HepG2 (cell line): ENCODE results near the gene SLC1A3. TPM values are rescaled to one million over a fixed set of nuclear protein-coding genes. Genes with fewer than 3 reads are reported as not detected.

Source experiments
- ATAC-seq: fragments of 200-7000 bp; cut with Tn5 transposase; 3 replicates; pipeline ENCODE4 v1.9.1; 2020; ENCODE audit warnings: mild to moderate bottlenecking, moderate library complexity
- BruUV-seq: library from RNA; stranded (reverse); fragments of 400-500 nt; replicated peaks from 2 replicates; lab custom pipeline; 2021; lab: Mats Ljungman, UMichigan
- CTCF ChIA-PET: fragments of 300-600 bp; formaldehyde crosslinking; extraction: SDS; loops from one replicate; lab custom pipeline; 2021; ENCODE audit warnings: low total read pairs, inconsistent platforms, low intra/inter-chr PET ratio; lab: Yijun Ruan, JAX
- POLR2A ChIA-PET: fragments of 350-600 bp; sonication (Branson Sonifier 250); formaldehyde crosslinking; loops from one replicate; lab custom pipeline; 2020; ENCODE audit warnings: antibody characterized with exemption, inconsistent platforms; lab: Yijun Ruan, JAX
- DNase-seq: peaks from one replicate; pipeline ENCODE4 v3.0.0-alpha.2; 2015; ENCODE audit warnings: low spot score
- FAIRE-seq: peaks from 3 replicates; lab custom pipeline; 2011; peaks lifted over from hg19 to GRCh38; lab: Jason Lieb, UNC
- H2AFZ ChIP-seq: one replicate; pipeline ENCODE4 v1.6.1; 2011; ENCODE audit warnings: low read length, inconsistent platforms
- H3K27ac ChIP-seq: fragments of 300-600 bp; 3 replicates; pipeline ENCODE4 v1.8.0; 2011; ENCODE audit warnings: mixed run types, mild to moderate bottlenecking, mixed read lengths, low read length, inconsistent platforms; ENCODE audit not compliant: insufficient read depth; ENCODE audit errors: extremely low read length
- H3K27me3 ChIP-seq, 2 experiments: fragments of 200-600 bp in 1 of 2; 2 replicates in 1 of 2; 3 replicates in 1 of 2; pipeline versions ENCODE4 v1.6.0 to v1.8.0; 2011; ENCODE audit warnings: low read length in 2 of 2, mild to moderate bottlenecking in 2 of 2, moderate library complexity in 2 of 2, inconsistent platforms in 1 of 2; ENCODE audit not compliant: insufficient read depth in 2 of 2, control insufficient read depth in 1 of 2
- H3K36me3 ChIP-seq, 2 experiments: fragments of 200-600 bp in 1 of 2; replicated peaks in 1 of 2; 2 replicates in 1 of 2; 3 replicates in 1 of 2; pipeline versions ENCODE4 v1.5.1 to v1.8.0; 2011; ENCODE audit warnings: low read length in 2 of 2, inconsistent platforms in 1 of 2; ENCODE audit not compliant: insufficient read depth in 2 of 2, control insufficient read depth in 1 of 2
- H3K4me1 ChIP-seq: 2 replicates; pipeline ENCODE4 v1.5.1; 2012; ENCODE audit warnings: low read length, inconsistent platforms; ENCODE audit not compliant: insufficient read depth
- H3K4me2 ChIP-seq: 2 replicates; pipeline ENCODE4 v1.6.0; 2011; ENCODE audit warnings: low read depth, low read length, inconsistent platforms
- H3K4me3 ChIP-seq, 3 experiments: fragments of 200-600 bp in 1 of 3; sonication (generic), shearing (Covaris generic) in 1 of 3; replicated peaks in 1 of 3; 2 replicates each; pipeline ENCODE4 v1.5.1; 2011 to 2016; ENCODE audit warnings: low read length in 3 of 3, inconsistent platforms in 2 of 3, low read depth in 2 of 3, mild to moderate bottlenecking in 2 of 3, control low read depth in 1 of 3, mixed read lengths in 1 of 3; ENCODE audit not compliant: insufficient read depth in 1 of 3
- H3K79me2 ChIP-seq: one replicate; pipeline ENCODE4 v1.6.1; 2011; ENCODE audit warnings: low read length, inconsistent platforms; ENCODE audit not compliant: insufficient read depth
- H3K9ac ChIP-seq: 2 replicates; pipeline ENCODE4 v1.6.0; 2011; ENCODE audit warnings: mild to moderate bottlenecking, low read depth, low read length, inconsistent platforms; ENCODE audit not compliant: insufficient read depth
- H3K9me3 ChIP-seq: 2 replicates; pipeline ENCODE4 v1.5.1; 2012; ENCODE audit warnings: mild to moderate bottlenecking, low read length
- H4K20me1 ChIP-seq: 2 replicates; pipeline ENCODE4 v1.6.0; 2011; ENCODE audit warnings: inconsistent platforms, mild to moderate bottlenecking, low read length, moderate library complexity; ENCODE audit not compliant: insufficient read depth
- CTCF ChIP-seq: sonication (generic); formaldehyde crosslinking; IDR thresholded peaks from 2 replicates; pipeline ENCODE4 v1.5.0; 2020; ENCODE audit warnings: mild to moderate bottlenecking, missing genetic modification reagents, moderate library complexity
- FOXK1 ChIP-seq: sonication (generic); formaldehyde crosslinking; IDR thresholded peaks from 2 replicates; pipeline ENCODE4 v1.4.0; 2020; ENCODE audit warnings: low read depth, missing genetic modification reagents, borderline replicate concordance
- GABPB1 ChIP-seq: IDR thresholded peaks from 2 replicates; pipeline ENCODE4 v1.6.1; 2016; ENCODE audit warnings: mild to moderate bottlenecking, missing genetic modification reagents, moderate library complexity, missing compliant biosample characterization
- HDAC2 ChIP-seq: sonication (generic); formaldehyde crosslinking; IDR thresholded peaks from 2 replicates; pipeline ENCODE4 v1.4.0; 2020; ENCODE audit warnings: missing genetic modification reagents
- HNRNPUL1 ChIP-seq: fragments of 200-400 bp; formaldehyde crosslinking; IDR thresholded peaks from 2 replicates; pipeline ENCODE4 v1.6.1; 2017; ENCODE audit warnings: low read depth, mild to moderate bottlenecking, low read length, moderate library complexity
- IKZF5 ChIP-seq: IDR thresholded peaks from 2 replicates; pipeline ENCODE4 v1.6.1; 2018; ENCODE audit warnings: missing genetic modification reagents, mild to moderate bottlenecking, missing compliant biosample characterization
- PCBP2 ChIP-seq: fragments of 200-400 bp; formaldehyde crosslinking; optimal IDR thresholded peaks from 2 replicates; pipeline ENCODE3; 2018; ENCODE audit warnings: low read length, low read depth; ENCODE audit not compliant: poor library complexity, severe bottlenecking
- RAD21 ChIP-seq: fragments of 450-650 bp; formaldehyde crosslinking; IDR thresholded peaks from 2 replicates; pipeline ENCODE4 v1.5.0; 2020; ENCODE audit warnings: mild to moderate bottlenecking
- TEAD3 ChIP-seq: optimal IDR thresholded peaks from 2 replicates; pipeline ENCODE3; 2016; ENCODE audit warnings: borderline replicate concordance
- ZBTB1 ChIP-seq: sonication (generic); formaldehyde crosslinking; IDR thresholded peaks from 2 replicates; pipeline ENCODE4 v1.4.0; 2020; ENCODE audit warnings: missing genetic modification reagents, borderline replicate concordance
- ZFP1 ChIP-seq: IDR thresholded peaks from 2 replicates; pipeline ENCODE4 v1.6.1; 2016
- ZFP62 ChIP-seq: sonication (generic); formaldehyde crosslinking; IDR thresholded peaks from 2 replicates; pipeline ENCODE4 v1.4.0; 2020; ENCODE audit warnings: missing genetic modification reagents
- ZFX ChIP-seq: sonication (generic); formaldehyde crosslinking; IDR thresholded peaks from 2 replicates; pipeline ENCODE4 v1.4.0; 2020; ENCODE audit warnings: mild to moderate bottlenecking, low read depth, missing genetic modification reagents, moderate library complexity
- ZNF687 ChIP-seq: sonication (generic); formaldehyde crosslinking; IDR thresholded peaks from 2 replicates; pipeline ENCODE4 v1.5.1; 2020; ENCODE audit warnings: mild to moderate bottlenecking, missing genetic modification reagents, moderate library complexity
- ZSCAN20 ChIP-seq: sonication (generic); formaldehyde crosslinking; IDR thresholded peaks from 2 replicates; pipeline ENCODE4 v1.4.0; 2020; ENCODE audit warnings: missing genetic modification reagents, mild to moderate bottlenecking, borderline replicate concordance
- WGBS: methylation state at CpG from one replicate; pipeline ENCODE4 v1.1.6; 2017; ENCODE audit warnings: low lambda C conversion rate; 5-methylcytosine and 5-hydroxymethylcytosine counted together
- in situ Hi-C: cut with HindIII; loops from 2 replicates; pipeline ENCODE4 v1.10.0; 2017; ENCODE audit warnings: low pct_unique_long_range_greater_than_20kb; ENCODE audit not compliant: extremely low pct_ligation_motif_present
- intact Hi-C: fragments of 100-400 bp; cut with micrococcal nuclease; formaldehyde crosslinking; loops from one replicate; pipeline ENCODE4 v1.10.0; 2022; ENCODE audit not compliant: unreplicated experiment
- polyA plus RNA-seq, 8 experiments: library from polyadenylated mRNA; depleted of rRNA in 3 of 8; stranded (reverse) in 7 of 8; unstranded in 1 of 8; fragments of >200 nt; fragmentation: Illumina TruSeq in 4 of 8; extraction: Trizol in 4 of 8; gene quantifications; 2 replicates each; pipeline versions ENCODE4 v1.2.1 to v1.2.3, GENCODE V29; 2011 to 2016; ENCODE audit warnings: low read depth in 4 of 8, missing spikeins in 1 of 8, mixed read lengths in 1 of 8; ENCODE audit not compliant: insufficient read depth in 1 of 8
- total RNA-seq, 5 experiments: library from RNA; depleted of rRNA; stranded (reverse); fragments of >200 nt; fragmentation: Illumina TruSeq; extraction: Trizol; gene quantifications; 2 replicates each; pipeline ENCODE4 v1.2.3, GENCODE V29; 2016; ENCODE audit warnings: low read depth in 1 of 5

Gene SLC1A3
- total and polyA plus RNA-seq, 2 of the 13 experiments (the other 11 are each of a cell fraction or from before 2014, with no cell fraction given) = 0.09 TPM; not detected in 1

GRCh38 chr5:36692791-36693763 lies 86.7 kb downstream of the SLC1A3 start:
- intact Hi-C loops = loop anchor here (1.0 to 10.0 kb wide), 4 partner anchors 186 to 618 kb away; no protein-coding TSS in a partner anchor
- H3K27ac ChIP-seq = no peak overlapping the region
- H3K79me2 ChIP-seq = no peaks in the 10 kb centered on the region
- ChIA-PET POLR2A (no interaction called here), CTCF (interaction anchor here (1.4 to 2.0 kb wide), 3 partner anchors 278 to 515 kb away, joined by 4 to 9 read pairs (median 6); no protein-coding TSS in a partner anchor)
- no peak overlapping the region for H3K9ac ChIP-seq
- ATAC-seq = peak; percentile 78
- no peak overlapping the region; a peak in 1 of 6 replicates for H3K4me3 ChIP-seq
- H3K9me3 ChIP-seq = no peaks in the 10 kb centered on the region
- H3K4me2 ChIP-seq = peak overlapping the region; percentile 23; the same call in 1 of the 2 replicates
- no peaks in the 10 kb centered on the region for H4K20me1 ChIP-seq
- DNase-seq = peak; percentile 36
- no TSS peak for BruUV-seq
- no peaks in the 10 kb centered on the region for H3K36me3 ChIP-seq
- peaks cover 0 to 6% of the 10 kb centered on the region in 2 experiments; a peak in 1 of 5 replicates for H3K27me3 ChIP-seq
- FAIRE-seq = peak; percentile 12
- H2AFZ ChIP-seq = no peak overlapping the region
- H3K4me1 ChIP-seq = peaks cover 4% of the 10 kb centered on the region; the same call in 1 of the 2 replicates
- WGBS = 42% methylated on average over 27 of the region's 44 CpGs
- in situ Hi-C loops = loop anchor here (5.0 to 25.0 kb wide), 3 partner anchors 276 to 631 kb away; partner anchors contain the start of gene UGT3A2
- TF ChIP-seq ZFP1 (no peak), PCBP2 (no peak), FOXK1 (CRISPR knock-in tag) (no peak), ZFX (CRISPR knock-in tag) (no peak; the same call in 1 of the 2 replicates), ZFP62 (CRISPR knock-in tag) (no peak), CTCF (peak; percentile 90), IKZF5 (CRISPR knock-in tag) (no peak), ZNF687 (peak; percentile 33), HDAC2 (CRISPR knock-in tag) (no peak), TEAD3 (peak; percentile 38), GABPB1 (CRISPR knock-in tag) (0 out of 2 replicates have a peak, but pooled peaks have one; percentile 18), HNRNPUL1 (no peak), ZBTB1 (CRISPR knock-in tag) (no peak), RAD21 (CRISPR knock-in tag) (peak; percentile 66), ZSCAN20 (CRISPR knock-in tag) (no peak)
